ENCODE data around the gene BEX3.
"Not testable (repeated sequence)": the region's sequence is repeated elsewhere in the genome, so short reads cannot be mapped to it uniquely, and the experiment has no call there.

BEX3 gene

GRCh38 chrX:103376118-103376978 is at the start of gene BEX3:
TSS of gene BEX3 (plus strand) at chrX:103376538. CDS start at chrX:103377522, 984 bp downstream.
- in situ Hi-C loops (cut with HindIII; ENCODE audit: low sequenced_read_pairs): no loop called here

- in situ Hi-C loops (cut with HindIII; ENCODE audit: low sequenced_read_pairs): no loop called here
Observed at GRCh38 chrX:103329991-103330390, 46.3 kb upstream of the BEX3 start, which contains the start of gene TCEAL7. TSS of gene TCEAL7 (plus strand) at chrX:103330239. CDS start at chrX:103331404, 1,165 bp downstream.

- in situ Hi-C loops (cut with HindIII; ENCODE audit: low sequenced_read_pairs): no loop called here
Observed at GRCh38 chrX:103330681-103331288, 45.6 kb upstream of the BEX3 start.

- in situ Hi-C loops (cut with HindIII; ENCODE audit: low sequenced_read_pairs): no loop called here
Observed at GRCh38 chrX:103338663-103339062, 37.7 kb upstream of the BEX3 start.

- in situ Hi-C loops (cut with HindIII; ENCODE audit: low sequenced_read_pairs): no loop called here
Observed at GRCh38 chrX:103343105-103343504, 33.2 kb upstream of the BEX3 start.

DNA sequence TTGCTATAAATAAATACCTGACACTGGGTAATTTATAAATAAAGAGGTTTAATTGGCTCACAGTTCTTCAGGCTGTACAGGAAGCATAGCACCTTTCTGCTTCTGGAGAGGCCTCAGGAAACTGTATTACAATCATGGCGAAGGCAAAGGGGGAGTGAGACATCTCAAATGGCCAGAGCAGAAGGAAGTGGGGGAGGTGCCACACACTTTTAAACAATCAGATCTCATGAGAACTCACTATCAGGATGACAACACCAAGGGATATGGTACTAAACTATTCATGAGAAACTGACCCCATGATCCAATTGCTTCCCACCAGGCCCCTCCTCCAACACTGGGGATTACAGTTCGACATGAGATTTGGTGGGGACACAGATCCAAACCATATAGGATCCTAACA is 31.7 kb upstream of the BEX3 start:
- in situ Hi-C loops (cut with HindIII; ENCODE audit: low sequenced_read_pairs): no loop called here

DNA sequence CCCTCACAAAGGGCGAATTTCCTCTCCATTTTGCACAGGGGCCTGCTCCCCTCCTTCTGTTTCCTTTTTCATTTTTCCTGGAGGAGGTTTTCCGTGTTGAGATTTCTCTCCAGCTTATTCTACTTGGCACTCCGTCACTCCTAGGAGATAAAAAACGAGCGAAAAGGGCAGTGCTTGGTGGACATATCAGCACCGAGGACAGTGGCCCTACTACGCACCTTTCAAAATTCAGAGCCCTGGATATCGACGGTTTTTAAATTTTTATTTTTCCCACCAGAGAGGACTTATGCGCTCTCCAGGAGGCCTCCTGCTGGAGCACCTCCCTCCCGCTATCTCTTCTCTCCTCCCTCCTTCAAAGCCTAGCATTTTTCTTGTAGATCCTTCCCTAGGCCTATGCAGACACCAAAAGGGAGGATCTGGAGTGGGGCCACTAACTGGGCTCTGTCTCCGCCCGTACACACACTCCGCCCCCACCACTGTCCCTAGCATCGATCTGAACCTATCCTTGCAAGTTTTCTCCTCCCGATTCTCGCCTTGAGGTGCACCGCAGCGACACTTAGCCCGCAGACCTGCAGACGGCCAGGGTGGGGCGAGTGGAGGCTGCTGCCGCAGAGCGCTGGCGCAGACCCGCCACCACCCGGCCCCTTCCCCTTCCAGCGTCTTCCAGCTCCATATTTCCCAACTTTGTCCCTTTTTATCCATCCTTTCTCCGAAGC is 28.5 kb upstream of the BEX3 start:
- in situ Hi-C loops (cut with HindIII; ENCODE audit: low sequenced_read_pairs): no loop called here

DNA sequence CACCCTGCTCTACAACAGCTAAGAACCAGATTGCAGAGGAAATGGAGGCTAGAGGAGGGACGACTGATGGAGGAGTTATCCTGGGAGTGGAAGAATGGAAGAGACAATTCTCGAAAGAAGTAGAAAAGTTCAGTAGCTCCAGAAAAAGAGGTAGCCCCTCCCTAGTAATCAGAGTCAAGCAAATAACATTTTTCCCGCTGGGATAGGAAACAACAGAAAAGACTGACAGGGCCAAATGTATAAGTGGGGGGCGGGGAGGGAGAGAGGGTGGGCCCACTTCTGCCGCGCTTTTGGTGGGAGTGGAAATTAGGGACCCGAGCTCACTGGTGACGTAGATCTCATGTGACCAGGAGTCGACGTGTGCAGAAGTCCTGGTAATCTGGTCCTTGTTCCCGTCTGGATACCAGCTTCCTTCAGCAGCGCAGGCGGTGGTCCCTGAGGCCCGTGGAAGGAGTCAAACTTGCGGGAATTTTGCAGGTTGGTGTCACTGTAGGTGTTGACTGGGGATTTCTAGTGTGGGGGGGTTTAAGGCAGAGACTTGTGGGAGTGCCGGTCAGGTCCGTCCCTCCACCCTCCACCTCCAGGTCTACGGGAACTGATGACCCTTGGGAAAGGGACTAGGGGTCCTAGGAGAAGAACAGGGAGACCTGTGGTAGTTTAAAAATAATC is 20.1 kb upstream of the BEX3 start, which contains the start of gene TCEAL9:
TSS of gene TCEAL9 (plus strand) at position 377 of the 669 bp plus-strand sequence. CDS start 1,179 bp downstream, outside the sequence.
- in situ Hi-C loops (cut with HindIII; ENCODE audit: low sequenced_read_pairs): no loop called here

- in situ Hi-C loops (cut with HindIII; ENCODE audit: low sequenced_read_pairs): no loop called here
Observed at GRCh38 chrX:103356858-103357257, 19.5 kb upstream of the BEX3 start.

- in situ Hi-C loops (cut with HindIII; ENCODE audit: low sequenced_read_pairs): no loop called here
Observed at GRCh38 chrX:103357871-103358270, 18.5 kb upstream of the BEX3 start.

DNA sequence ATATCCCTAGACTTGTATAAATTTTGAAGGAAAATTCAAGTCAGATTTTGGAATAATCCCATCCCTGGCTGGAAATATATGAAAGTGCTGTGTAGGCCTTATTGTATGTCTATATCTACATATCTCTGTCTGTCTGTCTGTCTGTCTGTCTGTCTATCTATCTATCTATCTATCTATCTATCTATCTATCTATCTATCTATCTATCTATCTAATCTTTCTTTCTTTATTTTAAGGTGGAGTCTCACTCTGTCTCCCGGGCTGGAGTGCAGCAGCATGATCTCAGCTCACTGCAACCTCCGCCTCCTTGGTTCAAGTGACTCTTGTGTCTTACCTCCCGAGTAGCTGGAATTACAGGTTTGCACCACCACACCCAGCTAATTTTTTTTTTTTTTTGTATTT is 16.7 kb upstream of the BEX3 start:
- in situ Hi-C loops (cut with HindIII; ENCODE audit: low sequenced_read_pairs): not testable (repeated sequence)

DNA sequence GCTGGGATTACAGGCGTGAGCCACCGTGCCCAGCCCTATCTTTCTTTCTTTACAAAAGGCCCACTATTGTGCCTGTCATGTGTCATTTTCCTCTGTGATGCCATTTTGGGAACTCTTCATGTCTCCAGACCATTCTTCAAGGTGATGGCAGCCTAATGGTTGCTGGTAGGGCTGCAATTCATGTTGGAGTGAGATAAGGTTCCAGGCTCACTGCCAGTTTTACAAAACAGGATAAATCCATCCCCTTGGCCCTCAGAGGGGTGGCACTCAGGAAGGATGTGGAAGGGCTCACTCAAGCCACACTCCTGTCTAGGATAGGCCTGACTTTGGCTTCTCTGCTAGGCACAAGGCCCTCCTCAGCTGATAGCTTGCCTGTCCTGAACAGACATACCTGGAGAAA is 16.2 kb upstream of the BEX3 start:
- in situ Hi-C loops (cut with HindIII; ENCODE audit: low sequenced_read_pairs): no loop called here

GRCh38 chrX:103360916-103361315 is 15.4 kb upstream of the BEX3 start:
- in situ Hi-C loops (cut with HindIII; ENCODE audit: low sequenced_read_pairs): no loop called here

- in situ Hi-C loops (cut with HindIII; ENCODE audit: low sequenced_read_pairs): no loop called here
Observed at GRCh38 chrX:103361798-103362197, 14.5 kb upstream of the BEX3 start.

- in situ Hi-C loops (cut with HindIII; ENCODE audit: low sequenced_read_pairs): no loop called here
Observed at GRCh38 chrX:103362474-103362873, 13.9 kb upstream of the BEX3 start.

DNA sequence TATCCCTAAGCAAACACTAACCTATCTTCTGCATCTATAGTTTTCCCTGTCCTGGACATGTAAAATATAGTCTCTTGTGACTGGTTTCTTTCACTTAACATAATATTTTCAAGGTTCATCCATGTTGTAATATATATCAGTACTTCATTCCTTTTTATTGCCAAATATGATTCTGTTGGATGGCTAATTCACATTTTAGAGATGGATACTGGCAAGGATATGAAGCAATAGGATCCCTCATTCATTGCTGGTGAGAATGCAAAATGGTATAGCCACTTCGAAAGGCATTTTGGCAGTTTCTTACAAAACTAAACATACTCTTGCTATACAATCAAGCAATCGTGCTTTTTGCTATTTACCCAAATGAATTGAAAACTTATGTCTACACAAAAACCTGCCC is 13.3 kb upstream of the BEX3 start:
- in situ Hi-C loops (cut with HindIII; ENCODE audit: low sequenced_read_pairs): no loop called here

- in situ Hi-C loops (cut with HindIII; ENCODE audit: low sequenced_read_pairs): no loop called here
Observed at GRCh38 chrX:103367502-103367901, 8.8 kb upstream of the BEX3 start.

DNA sequence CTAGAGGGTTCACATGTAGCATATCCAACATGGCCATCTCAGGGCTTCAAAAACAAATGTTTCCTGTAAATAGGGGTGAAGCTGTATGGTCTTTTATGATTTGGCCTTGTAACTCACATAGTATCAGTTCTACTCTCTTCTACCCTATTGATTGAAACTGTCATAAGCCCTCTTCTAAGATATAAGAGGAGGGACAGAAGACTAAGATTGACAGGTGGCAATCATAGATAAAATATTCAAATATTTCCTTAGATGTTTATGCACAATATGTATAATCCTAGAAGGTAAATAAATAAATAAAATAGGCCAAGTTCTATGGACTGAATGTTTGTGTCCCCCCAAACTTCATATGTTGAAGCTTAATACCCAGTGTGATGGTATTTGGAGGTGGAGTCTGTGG is 6.9 kb upstream of the BEX3 start:
- in situ Hi-C loops (cut with HindIII; ENCODE audit: low sequenced_read_pairs): no loop called here

DNA sequence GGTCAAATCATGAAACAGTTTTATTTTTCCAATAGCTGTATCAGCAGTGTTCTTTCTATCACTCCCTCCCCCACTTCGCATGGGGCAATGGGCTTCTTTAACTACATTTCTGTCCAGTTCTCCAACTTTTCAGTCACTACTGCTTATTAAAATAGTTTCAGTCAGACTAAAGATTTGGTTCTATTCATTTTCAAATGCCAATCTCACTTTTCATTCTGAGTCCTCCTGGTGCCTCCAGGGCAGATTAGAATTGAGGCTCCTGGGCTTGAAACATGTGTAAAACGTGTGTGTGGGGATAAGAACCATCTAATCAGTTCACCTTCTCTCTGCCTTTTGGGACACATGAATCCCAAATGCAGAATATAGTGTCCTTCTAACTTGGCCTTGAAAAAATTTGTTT is 3.5 kb upstream of the BEX3 start:
- in situ Hi-C loops (cut with HindIII; ENCODE audit: low sequenced_read_pairs): no loop called here

- in situ Hi-C loops (cut with HindIII; ENCODE audit: low sequenced_read_pairs): no loop called here
Observed at GRCh38 chrX:103373581-103373980, 2.8 kb upstream of the BEX3 start.

DNA sequence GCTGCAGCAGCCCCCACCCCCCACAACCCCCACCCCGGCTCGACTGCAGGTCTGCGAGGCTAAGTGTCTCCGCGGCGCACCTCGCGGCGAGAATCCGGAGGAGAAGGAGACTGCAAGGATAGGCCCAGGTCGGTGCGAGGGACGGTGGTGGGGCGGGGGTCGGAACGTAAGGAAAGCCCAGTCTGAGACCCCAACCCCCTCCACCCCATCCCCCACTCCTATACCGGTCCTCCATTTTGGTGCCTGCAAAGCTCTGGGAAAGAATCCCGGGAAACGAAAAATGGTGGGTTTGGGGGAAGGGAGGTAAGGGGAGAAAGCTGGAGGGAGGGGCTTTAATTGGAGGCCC is 614 bp downstream of the BEX3 start:
- in situ Hi-C loops (cut with HindIII; ENCODE audit: low sequenced_read_pairs): no loop called here
